ENCODE results near the gene SLC51B.

SLC51B gene

DNA sequence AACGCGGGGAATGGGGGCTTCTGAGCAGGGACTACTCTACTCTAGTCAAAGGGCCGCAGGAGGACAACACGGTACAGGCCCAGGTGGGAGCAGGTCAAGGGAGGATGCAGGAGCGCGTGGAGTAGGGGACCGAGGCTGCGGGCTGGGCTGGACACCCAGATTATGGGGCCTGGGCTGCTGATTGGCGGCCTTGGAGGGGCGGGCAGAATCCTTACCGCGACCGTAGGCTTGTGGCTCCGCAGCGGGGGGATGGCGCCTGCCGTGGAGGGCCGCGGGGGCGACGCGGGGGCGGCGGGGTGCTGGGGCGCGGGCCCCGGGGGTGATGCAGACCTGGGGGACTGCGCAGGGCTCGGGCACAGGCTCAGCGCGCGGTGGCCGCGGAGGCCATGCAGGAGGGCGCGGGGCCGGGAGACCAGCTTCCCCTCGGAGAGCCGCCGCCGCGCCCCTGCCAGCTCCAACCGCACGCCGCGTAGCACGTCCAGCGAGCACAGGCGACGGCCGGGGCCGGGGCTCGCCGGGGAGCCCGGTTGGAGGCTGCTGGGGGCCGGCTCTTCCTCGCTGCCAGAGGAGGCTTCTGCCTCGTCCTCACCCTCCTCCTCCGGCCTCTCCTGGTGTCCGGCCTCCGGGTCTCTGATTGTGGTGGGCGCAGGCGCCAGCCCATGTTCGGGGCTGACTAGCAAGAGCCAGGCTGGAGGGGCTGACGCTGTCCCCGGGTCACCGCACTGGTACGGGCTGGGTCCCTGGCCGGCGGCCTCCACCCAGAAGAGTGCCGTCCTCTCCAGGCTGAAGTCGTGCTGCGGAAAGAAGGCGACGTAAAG, 56.9 kb downstream of the SLC51B start:
- TF ChIP-seq, protein P1, sequence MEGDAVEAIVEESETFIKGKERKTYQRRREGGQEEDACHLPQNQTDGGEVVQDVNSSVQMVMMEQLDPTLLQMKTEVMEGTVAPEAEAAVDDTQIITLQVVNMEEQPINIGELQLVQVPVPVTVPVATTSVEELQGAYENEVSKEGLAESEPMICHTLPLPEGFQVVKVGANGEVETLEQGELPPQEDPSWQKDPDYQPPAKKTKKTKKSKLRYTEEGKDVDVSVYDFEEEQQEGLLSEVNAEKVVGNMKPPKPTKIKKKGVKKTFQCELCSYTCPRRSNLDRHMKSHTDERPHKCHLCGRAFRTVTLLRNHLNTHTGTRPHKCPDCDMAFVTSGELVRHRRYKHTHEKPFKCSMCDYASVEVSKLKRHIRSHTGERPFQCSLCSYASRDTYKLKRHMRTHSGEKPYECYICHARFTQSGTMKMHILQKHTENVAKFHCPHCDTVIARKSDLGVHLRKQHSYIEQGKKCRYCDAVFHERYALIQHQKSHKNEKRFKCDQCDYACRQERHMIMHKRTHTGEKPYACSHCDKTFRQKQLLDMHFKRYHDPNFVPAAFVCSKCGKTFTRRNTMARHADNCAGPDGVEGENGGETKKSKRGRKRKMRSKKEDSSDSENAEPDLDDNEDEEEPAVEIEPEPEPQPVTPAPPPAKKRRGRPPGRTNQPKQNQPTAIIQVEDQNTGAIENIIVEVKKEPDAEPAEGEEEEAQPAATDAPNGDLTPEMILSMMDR (IDR thresholded peaks at IDR 0.05; ENCODE audit: extremely low read depth, insufficient read depth, missing control alignments) = no peak
- in situ Hi-C loops (cut with MboI; ENCODE audit: low pct_unique_long_range_greater_than_20kb, low sequenced_read_pairs, unreplicated experiment) = no loop called here
- no peak for DNase-seq (ENCODE audit: low spot score)

DNA sequence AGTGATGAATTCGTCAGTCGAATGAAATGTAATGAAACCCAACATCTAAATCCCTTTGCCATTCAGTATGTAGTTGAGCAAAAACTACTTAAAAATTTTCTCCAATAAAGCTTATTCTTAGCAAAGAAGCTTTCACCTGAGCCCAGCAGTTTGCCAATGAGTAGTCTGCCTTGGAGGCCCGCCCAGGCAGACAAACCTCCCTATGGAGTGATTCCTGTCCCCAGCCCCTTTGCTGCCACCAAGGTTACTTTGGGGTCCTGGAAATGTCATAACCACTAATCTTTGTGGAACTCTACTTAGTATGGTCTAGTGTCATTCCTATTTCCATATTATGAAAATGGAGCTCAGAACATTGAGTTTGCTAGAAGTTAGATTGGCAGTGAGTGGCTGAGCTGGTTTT, 57.7 kb downstream of the SLC51B start:
- TF ChIP-seq, protein P1 (IDR thresholded peaks at IDR 0.05; ENCODE audit: extremely low read depth, insufficient read depth, missing control alignments) = no peak
- no peak for DNase-seq (ENCODE audit: low spot score)
- in situ Hi-C loops (cut with MboI; ENCODE audit: low pct_unique_long_range_greater_than_20kb, low sequenced_read_pairs, unreplicated experiment) = no loop called here

Measured in GM13977 (cell line).